ENCODE data around the gene CST11.
"Not testable (repeated sequence)": the region's sequence is repeated elsewhere in the genome, so short reads cannot be mapped to it uniquely, and the experiment has no call there.

DNA sequence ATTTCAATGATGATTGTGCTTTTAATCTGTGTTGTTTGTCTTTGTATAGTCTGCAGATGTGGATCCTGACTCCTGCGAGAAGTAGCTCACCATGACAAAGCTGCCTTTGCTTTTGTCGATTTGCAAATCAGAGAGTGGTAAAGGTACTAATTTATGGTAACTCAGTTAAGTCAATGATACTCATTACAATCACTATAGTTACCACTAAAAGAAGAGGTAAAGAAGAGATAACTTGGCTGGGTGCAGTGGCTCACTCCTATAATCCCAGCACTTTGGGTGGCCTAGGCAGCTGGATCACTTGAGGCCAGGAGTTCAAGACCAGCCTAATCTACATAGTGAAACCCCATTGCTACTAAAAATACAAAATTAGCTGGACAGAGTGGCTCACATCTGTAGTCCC lies 20.6 kb upstream of the CST11 start:
- not testable (repeated sequence) for TF ChIP-seq CTCF (IDR thresholded peaks at IDR 0.05); ZFX (IDR thresholded peaks at IDR 0.05; ENCODE audit: borderline replicate concordance)
